Parathyroid adenoma (tissue), 2 donors: ENCODE measurements around the gene MRLN.

Experiments used
- H2AFZ ChIP-seq: fragments of 300-600 bp; sonication (generic); one replicate; pipeline ENCODE4 v1.7.0; 2017; ENCODE audit warnings: antibody characterized with exemption, mild to moderate bottlenecking
- H3K27ac ChIP-seq: fragments of 300-600 bp; sonication (generic); one replicate; pipeline ENCODE4 v1.7.0; 2017
- H3K27me3 ChIP-seq: fragments of 300-600 bp; sonication (generic); one replicate; pipeline ENCODE4 v1.7.0; 2017; ENCODE audit warnings: low read length; ENCODE audit not compliant: control insufficient read depth, insufficient read depth
- H3K36me3 ChIP-seq: fragments of 300-600 bp; sonication (generic); one replicate; pipeline ENCODE4 v1.7.0; 2017; ENCODE audit warnings: low read length; ENCODE audit not compliant: control insufficient read depth, insufficient read depth
- H3K4me1 ChIP-seq: fragments of 300-600 bp; sonication (generic); one replicate; pipeline ENCODE4 v1.7.0; 2017; ENCODE audit warnings: control low read depth
- H3K4me2 ChIP-seq: fragments of 300-600 bp; sonication (generic); one replicate; pipeline ENCODE4 v1.7.0; 2017; ENCODE audit warnings: low read length
- H3K4me3 ChIP-seq: fragments of 300-600 bp; sonication (generic); one replicate; pipeline ENCODE4 v1.7.0; 2017; ENCODE audit warnings: low read depth, low read length
- H3K79me2 ChIP-seq: fragments of 300-600 bp; sonication (generic); one replicate; pipeline ENCODE4 v1.7.0; 2017; ENCODE audit warnings: control low read depth
- H3K9ac ChIP-seq: fragments of 300-600 bp; sonication (generic); one replicate; pipeline ENCODE4 v1.7.0; 2017; ENCODE audit warnings: mild to moderate bottlenecking
- H3K9me3 ChIP-seq: fragments of 300-600 bp; sonication (generic); one replicate; pipeline ENCODE4 v1.7.0; 2017; ENCODE audit warnings: low read length; ENCODE audit not compliant: control insufficient read depth
- CTCF ChIP-seq: fragments of 300-600 bp; sonication (generic); IDR thresholded peaks from one replicate; pipeline ENCODE4 v1.7.0; 2017; ENCODE audit warnings: antibody characterized with exemption, mild to moderate bottlenecking
- donor health status: primary hyperparathyroidism.

The MRLN gene

GRCh38 chr10:59753267-59753666 is at the start of gene MRLN:
TSS of gene MRLN (minus strand) at chr10:59753455.
- no peaks in the 10 kb centered on the region for H3K27me3 ChIP-seq
- no peak within 1 kb of the TSS for H3K27ac ChIP-seq
- H3K4me3 ChIP-seq, result no peak within 1 kb of the TSS
- no peaks in the 10 kb centered on the region for H3K9me3 ChIP-seq
- H3K4me2 ChIP-seq, result no peak within 1 kb of the TSS
- H3K79me2 ChIP-seq, result no peaks in the 10 kb centered on the region
- H3K9ac ChIP-seq, result no peak within 1 kb of the TSS
- no peak within 1 kb of the TSS for H2AFZ ChIP-seq
- H3K36me3 ChIP-seq, result no peaks in the 10 kb centered on the region
- H3K4me1 ChIP-seq, result no peaks in the 10 kb centered on the region
- no peak for TF ChIP-seq CTCF

- no peaks in the 10 kb centered on the region for H3K79me2 ChIP-seq
- H2AFZ ChIP-seq, result no peak overlapping the region
- H3K9ac ChIP-seq, result no peak overlapping the region
- H3K27me3 ChIP-seq, result no peaks in the 10 kb centered on the region
- no peaks in the 10 kb centered on the region for H3K9me3 ChIP-seq
- no peak overlapping the region for H3K4me2 ChIP-seq
- no peak overlapping the region for H3K27ac ChIP-seq
- H3K4me1 ChIP-seq, result peaks cover 4% of the 10 kb centered on the region
- TF ChIP-seq CTCF, result no peak
- no peaks in the 10 kb centered on the region for H3K36me3 ChIP-seq
- H3K4me3 ChIP-seq, result no peak overlapping the region
These were observed 47.9 kb upstream of the MRLN start for GRCh38 chr10:59801171-59801570.

GRCh38 chr10:59799421-59799820 is 46.2 kb upstream of the MRLN start:
- no peaks in the 10 kb centered on the region for H3K4me1 ChIP-seq
- H3K79me2 ChIP-seq, result no peaks in the 10 kb centered on the region
- H3K36me3 ChIP-seq, result no peaks in the 10 kb centered on the region
- no peak overlapping the region for H3K4me2 ChIP-seq
- no peak overlapping the region for H3K27ac ChIP-seq
- H3K9ac ChIP-seq, result no peak overlapping the region
- TF ChIP-seq CTCF, result no peak
- H3K27me3 ChIP-seq, result no peaks in the 10 kb centered on the region
- H3K9me3 ChIP-seq, result no peaks in the 10 kb centered on the region
- no peak overlapping the region for H3K4me3 ChIP-seq
- no peak overlapping the region for H2AFZ ChIP-seq

GRCh38 chr10:59793919-59794318 is 40.7 kb upstream of the MRLN start:
- no peak overlapping the region for H3K9ac ChIP-seq
- H3K9me3 ChIP-seq, result no peaks in the 10 kb centered on the region
- H2AFZ ChIP-seq, result no peak overlapping the region
- no peak overlapping the region for H3K27ac ChIP-seq
- H3K79me2 ChIP-seq, result no peaks in the 10 kb centered on the region
- no peaks in the 10 kb centered on the region for H3K4me1 ChIP-seq
- TF ChIP-seq CTCF, result no peak
- H3K36me3 ChIP-seq, result no peaks in the 10 kb centered on the region
- H3K27me3 ChIP-seq, result no peaks in the 10 kb centered on the region
- H3K4me2 ChIP-seq, result no peak overlapping the region
- H3K4me3 ChIP-seq, result no peak overlapping the region

- Histone ChIP-seq H2AFZ (no peak overlapping the region), H3K27ac (no peak overlapping the region), H3K9ac (no peak overlapping the region), H3K4me1 (no peaks in the 10 kb centered on the region), H3K27me3 (no peaks in the 10 kb centered on the region), H3K9me3 (no peaks in the 10 kb centered on the region), H3K4me3 (no peak overlapping the region), H3K4me2 (no peak overlapping the region), H3K79me2 (no peaks in the 10 kb centered on the region), H3K36me3 (no peaks in the 10 kb centered on the region)
- no peak for TF ChIP-seq CTCF
These were observed 39.6 kb upstream of the MRLN start for GRCh38 chr10:59792812-59793211.
